IPS-18a (cell line): ENCODE data around the gene VOPP1.

Experiments used
- H3K27ac ChIP-seq: one replicate; pipeline ENCODE4 v1.5.1; 2013; ENCODE audit warnings: low read length
- H3K27me3 ChIP-seq: one replicate; pipeline ENCODE4 v1.6.1; 2013; ENCODE audit warnings: mild to moderate bottlenecking, low read length; ENCODE audit not compliant: control insufficient read depth, insufficient read depth
- H3K36me3 ChIP-seq: one replicate; pipeline ENCODE4 v1.6.1; 2013; ENCODE audit warnings: low read depth, low read length; ENCODE audit not compliant: control insufficient read depth
- H3K4me1 ChIP-seq: one replicate; pipeline ENCODE4 v1.6.1; 2013; ENCODE audit warnings: low read depth, low read length; ENCODE audit not compliant: control insufficient read depth
- H3K4me3 ChIP-seq: one replicate; pipeline ENCODE4 v1.5.1; 2013; ENCODE audit warnings: low read length
- H3K9ac ChIP-seq: one replicate; pipeline ENCODE4 v1.6.1; 2013; ENCODE audit warnings: mild to moderate bottlenecking, low read length, moderate library complexity
- H3K9me3 ChIP-seq: one replicate; pipeline ENCODE4 v1.6.1; 2013; ENCODE audit warnings: low read depth, low read length; ENCODE audit not compliant: control insufficient read depth

The VOPP1 gene

DNA sequence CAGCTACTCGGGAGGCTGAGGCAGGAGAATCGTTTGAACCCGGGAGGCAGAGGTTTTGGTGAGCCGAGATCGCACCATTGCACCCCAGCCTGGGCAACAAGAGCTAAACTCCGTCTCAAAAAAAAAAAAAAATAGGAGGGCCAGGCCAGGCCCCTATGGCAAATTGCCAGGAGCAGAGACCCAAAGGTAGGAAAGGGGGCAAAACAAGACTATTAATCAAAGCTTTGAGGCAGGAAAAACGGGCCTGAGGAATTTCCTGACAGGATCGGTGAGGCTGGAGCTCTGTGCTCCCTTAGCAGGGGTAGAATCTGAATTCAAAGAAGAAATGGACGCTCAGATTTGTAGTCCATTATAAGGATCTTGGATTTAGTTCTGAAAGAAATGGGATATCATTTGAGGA is 2.8 kb upstream of the VOPP1 start:
- H3K36me3 ChIP-seq = no peaks in the 10 kb centered on the region
- H3K27ac ChIP-seq = no peak overlapping the region
- H3K9ac ChIP-seq = no peak overlapping the region
- H3K27me3 ChIP-seq = peaks cover 18% of the 10 kb centered on the region
- H3K9me3 ChIP-seq = no peaks in the 10 kb centered on the region
- peaks cover 23% of the 10 kb centered on the region for H3K4me1 ChIP-seq
- H3K4me3 ChIP-seq = no peak overlapping the region

DNA sequence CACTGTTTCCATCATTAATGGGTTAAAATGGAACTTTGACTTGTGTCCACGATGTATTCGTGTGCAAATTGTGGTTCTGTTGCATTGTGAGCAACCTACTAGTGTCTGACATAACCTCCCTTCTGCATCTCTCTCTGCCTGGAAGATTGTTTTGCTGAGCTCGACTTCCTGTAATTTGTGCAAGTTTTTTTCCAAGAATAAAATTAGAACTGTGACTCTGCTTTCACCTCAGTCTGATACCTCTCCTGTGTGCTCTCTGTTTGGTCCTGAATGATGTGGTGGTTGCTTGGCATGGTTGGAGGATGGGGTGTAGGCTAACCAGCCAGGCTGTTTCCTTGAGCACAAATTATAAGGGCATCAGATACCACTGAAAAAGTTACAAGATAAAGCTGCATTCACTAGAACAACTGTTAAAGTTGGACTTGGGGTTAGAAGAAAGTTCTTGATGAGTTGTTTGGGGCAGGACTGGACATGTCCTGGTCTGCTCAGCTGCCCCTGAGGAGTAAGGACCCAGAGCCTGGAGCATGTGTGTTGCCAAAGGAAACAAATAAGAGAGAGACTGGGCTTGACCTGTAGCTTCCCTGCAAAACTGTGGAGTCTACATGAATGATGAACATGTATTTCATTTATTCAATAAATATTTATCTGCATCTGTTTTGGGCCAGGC is 1.9 kb upstream of the VOPP1 start:
- Histone ChIP-seq H3K4me3 (no peak overlapping the region), H3K27me3 (peaks cover 18% of the 10 kb centered on the region), H3K27ac (no peak overlapping the region), H3K4me1 (peaks cover 32% of the 10 kb centered on the region), H3K9ac (no peak overlapping the region), H3K36me3 (no peaks in the 10 kb centered on the region), H3K9me3 (no peaks in the 10 kb centered on the region)

DNA sequence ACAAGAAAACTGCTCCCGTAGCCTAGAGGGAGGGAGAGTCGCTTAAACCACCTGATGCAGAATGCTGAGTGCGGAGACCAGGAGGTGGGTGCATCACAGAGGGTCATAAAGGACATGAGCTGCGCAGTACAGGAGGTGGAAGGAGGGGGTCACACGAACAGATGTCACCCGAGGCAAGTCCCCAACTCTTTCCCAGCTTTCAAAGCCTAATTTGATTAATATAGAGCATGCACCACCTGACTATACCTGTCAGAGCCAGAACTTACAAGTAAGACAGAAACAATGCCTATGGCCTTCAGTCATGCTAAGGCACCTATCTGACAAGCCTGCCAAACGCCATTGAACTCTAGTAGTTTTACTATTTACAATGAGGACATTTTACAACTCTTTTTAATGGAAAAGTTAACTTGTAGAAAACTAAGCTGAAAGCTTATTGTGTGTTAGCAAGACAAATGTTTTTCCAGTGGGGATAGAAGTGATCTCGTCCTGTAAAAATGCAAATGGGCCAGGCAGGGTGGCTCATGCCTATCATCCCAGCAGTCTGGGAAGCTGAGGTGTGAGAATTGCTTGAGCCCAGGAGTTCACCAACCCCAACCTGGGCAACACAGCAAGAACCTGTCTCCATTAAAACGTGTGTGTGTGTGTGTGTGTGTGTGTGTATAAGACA is 1.1 kb upstream of the VOPP1 start:
- H3K9ac ChIP-seq = no peak overlapping the region
- peak overlapping the region; percentile 92 for H3K4me3 ChIP-seq
- peaks cover 40% of the 10 kb centered on the region for H3K4me1 ChIP-seq
- H3K27ac ChIP-seq = no peak overlapping the region
- no peaks in the 10 kb centered on the region for H3K36me3 ChIP-seq
- peaks cover 18% of the 10 kb centered on the region for H3K27me3 ChIP-seq
- no peaks in the 10 kb centered on the region for H3K9me3 ChIP-seq

DNA sequence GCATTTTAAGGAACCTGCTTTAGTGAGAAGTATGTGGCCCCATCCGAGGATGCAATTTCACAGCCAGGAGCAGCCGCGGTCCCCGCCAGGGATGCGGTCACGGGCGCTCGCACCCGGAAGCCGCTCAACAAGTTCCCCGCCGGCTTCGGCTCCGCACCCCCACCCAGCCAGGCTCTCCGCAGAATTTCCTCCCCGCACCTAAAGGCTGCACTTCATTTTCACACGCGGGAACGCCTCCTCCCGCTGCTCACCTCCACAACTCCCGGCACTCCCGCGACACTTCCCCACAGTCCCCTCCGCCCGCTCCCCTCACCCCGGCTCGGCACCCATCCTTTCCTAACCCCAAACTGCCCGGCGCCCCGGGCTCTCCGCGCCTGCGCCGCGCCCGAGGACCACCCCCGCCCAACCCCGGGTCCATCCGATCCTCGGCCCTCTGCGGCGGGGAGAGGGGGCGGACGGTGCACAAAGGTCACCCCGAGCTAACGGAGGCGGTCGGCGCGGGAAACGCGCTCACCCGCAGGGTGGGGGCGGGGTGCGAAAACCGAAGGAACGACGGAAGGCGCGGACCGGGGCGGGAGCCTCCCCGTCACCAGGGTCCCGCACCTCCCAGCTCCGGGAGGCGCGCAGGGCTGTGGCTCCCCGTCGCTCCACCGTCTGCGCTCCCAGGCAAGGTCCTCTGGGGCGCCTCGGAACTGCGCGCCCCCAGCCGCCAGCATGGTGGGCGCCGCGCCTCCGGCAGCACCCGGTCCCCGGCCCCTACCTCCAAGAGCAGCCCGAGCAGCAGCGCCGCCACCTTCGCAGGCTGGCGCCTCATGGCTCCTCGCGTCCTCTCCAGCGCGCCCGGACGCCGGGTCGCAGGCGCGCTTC is 558 bp downstream of the VOPP1 start:
- Histone ChIP-seq H3K4me3 (peak overlapping the region; percentile 88), H3K9me3 (no peaks in the 10 kb centered on the region), H3K9ac (peak overlapping the region; percentile 81), H3K27me3 (peaks cover 18% of the 10 kb centered on the region), H3K4me1 (peaks cover 54% of the 10 kb centered on the region), H3K27ac (no peak overlapping the region), H3K36me3 (no peaks in the 10 kb centered on the region)

DNA sequence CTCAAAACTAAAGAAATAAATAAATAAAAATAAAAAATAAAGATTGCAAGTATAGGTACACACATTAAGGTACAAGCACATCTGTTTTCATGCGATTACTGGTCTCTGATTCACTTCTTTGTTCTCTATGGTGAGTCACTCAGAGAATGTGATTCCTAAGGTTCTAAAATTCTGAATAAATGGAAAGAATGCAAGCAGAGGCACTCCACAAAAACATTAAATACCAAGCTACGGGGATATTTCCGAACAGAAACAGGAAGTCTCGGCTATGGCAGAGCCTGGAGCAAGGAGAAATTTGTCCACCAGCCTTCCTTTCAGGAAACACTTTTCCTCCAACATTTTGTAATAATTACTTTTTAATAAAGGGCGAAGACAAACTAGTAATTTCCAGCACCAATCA is 1.4 kb downstream of the VOPP1 start:
- peak overlapping the region; percentile 81 for H3K9ac ChIP-seq
- no peaks in the 10 kb centered on the region for H3K9me3 ChIP-seq
- H3K4me3 ChIP-seq = peak overlapping the region; percentile 88
- H3K4me1 ChIP-seq = peaks cover 59% of the 10 kb centered on the region
- H3K27ac ChIP-seq = no peak overlapping the region
- peaks cover 18% of the 10 kb centered on the region for H3K27me3 ChIP-seq
- H3K36me3 ChIP-seq = no peaks in the 10 kb centered on the region

DNA sequence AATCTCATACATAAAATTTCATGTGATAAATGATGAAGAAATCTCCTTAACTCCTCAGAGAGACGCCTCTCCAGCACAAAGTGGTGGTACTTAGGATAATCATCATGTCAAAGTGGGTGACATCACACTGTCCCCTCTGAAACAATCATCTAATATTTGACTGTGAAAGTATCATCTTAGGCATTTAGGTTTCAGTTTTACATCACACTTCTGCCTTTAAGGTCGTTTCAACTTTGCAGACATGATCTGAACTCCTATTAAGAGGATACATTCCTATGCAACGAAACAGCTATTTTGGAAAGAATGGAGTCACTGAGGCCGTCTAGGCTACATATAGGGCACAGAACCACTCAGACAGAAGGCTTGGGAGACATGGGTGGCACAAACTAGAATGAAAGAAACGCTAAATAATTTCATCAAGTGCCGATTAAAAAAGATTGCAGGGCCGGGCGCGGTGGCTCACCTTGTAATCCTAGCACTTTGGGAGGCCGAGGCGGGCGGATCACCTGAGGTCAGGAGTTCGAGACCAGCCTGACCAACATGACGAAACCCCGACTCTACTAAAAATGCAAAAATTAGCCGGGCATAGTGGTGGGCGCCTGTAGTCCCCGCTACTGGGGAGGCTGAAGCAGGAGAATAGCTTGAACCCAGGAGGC is 2.0 kb downstream of the VOPP1 start:
- peak overlapping the region; percentile 88 for H3K4me3 ChIP-seq
- H3K36me3 ChIP-seq = no peaks in the 10 kb centered on the region
- peaks cover 18% of the 10 kb centered on the region for H3K27me3 ChIP-seq
- H3K4me1 ChIP-seq = peaks cover 65% of the 10 kb centered on the region
- H3K9me3 ChIP-seq = no peaks in the 10 kb centered on the region
- no peak overlapping the region for H3K9ac ChIP-seq
- H3K27ac ChIP-seq = no peak overlapping the region

DNA sequence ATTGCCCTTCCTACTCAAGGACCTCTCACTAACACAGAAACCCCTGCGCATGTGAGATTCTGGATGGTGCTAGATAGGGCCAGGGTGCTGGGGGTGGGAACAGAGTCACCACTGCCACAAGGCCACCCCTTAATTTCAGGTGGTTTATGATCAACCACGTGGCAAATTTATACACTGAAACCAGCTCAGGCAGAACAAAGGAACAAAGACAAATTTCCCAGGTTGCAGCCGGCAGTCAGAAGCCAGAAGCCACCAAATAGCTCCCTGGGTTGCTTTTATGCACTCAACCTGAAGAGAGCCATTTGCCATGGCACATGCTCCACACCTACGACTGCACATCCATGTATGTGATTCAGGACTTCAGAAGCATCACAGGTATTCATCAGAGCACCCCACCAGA is 2.5 kb downstream of the VOPP1 start:
- Histone ChIP-seq H3K27ac (no peak overlapping the region), H3K36me3 (no peaks in the 10 kb centered on the region), H3K9me3 (no peaks in the 10 kb centered on the region), H3K4me3 (no peak overlapping the region), H3K27me3 (peaks cover 18% of the 10 kb centered on the region), H3K4me1 (peaks cover 71% of the 10 kb centered on the region), H3K9ac (no peak overlapping the region)

DNA sequence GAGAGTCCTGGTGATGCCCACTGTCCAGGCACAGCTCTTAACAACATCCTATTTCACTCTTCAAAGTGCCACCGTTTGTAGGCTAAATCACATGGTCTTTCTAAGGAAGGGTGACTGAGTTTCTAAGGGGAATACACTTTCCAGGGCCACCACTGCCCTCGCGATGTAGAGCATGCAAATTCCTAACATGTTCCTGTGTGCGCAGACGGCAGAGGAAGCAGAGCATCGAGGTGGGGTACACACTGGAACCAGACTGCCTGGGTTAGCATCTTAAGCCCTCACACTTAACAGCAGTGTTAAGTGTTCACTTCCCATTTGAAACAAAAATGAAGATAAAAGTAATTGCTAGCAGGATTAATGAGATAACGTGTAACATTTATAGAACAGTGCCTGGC is 3.0 kb downstream of the VOPP1 start:
- Histone ChIP-seq H3K4me1 (peaks cover 76% of the 10 kb centered on the region), H3K27ac (no peak overlapping the region), H3K27me3 (peaks cover 15% of the 10 kb centered on the region), H3K9me3 (no peaks in the 10 kb centered on the region), H3K4me3 (no peak overlapping the region), H3K36me3 (no peaks in the 10 kb centered on the region), H3K9ac (no peak overlapping the region)

DNA sequence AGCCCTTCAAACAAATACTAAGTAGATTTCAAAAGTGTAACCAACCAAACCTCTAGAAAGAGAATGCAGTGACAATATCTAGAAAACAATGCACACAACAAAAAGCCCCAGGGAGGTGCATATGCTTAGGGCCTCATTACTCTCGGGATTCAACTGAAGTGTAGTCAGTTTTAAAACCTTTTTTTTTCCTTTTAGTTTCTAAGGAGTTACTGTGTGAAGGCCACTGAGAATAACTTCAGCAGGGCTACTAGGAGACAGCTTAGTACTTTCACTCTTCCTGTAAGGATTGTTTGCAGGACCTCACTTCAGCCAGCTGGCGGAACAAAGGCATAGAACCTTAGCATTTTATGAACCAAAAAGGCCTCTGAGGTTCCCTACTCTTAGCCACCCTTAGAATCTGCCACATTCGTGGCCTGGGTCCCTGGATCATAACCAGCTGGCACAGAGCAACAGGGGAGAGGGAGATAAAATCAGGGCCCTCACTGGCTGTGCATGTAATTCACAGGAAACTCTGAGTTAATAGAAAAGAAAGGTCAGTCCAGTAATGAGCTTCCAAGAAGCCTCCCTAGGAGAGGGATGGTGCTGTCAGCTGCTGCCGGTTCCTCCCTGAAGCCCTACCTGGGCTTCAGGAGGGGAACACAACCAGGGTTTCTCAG is 3.6 kb downstream of the VOPP1 start:
- no peak overlapping the region for H3K9ac ChIP-seq
- peaks cover 76% of the 10 kb centered on the region for H3K4me1 ChIP-seq
- no peaks in the 10 kb centered on the region for H3K9me3 ChIP-seq
- H3K27ac ChIP-seq = no peak overlapping the region
- no peaks in the 10 kb centered on the region for H3K36me3 ChIP-seq
- H3K4me3 ChIP-seq = no peak overlapping the region
- H3K27me3 ChIP-seq = peaks cover 10% of the 10 kb centered on the region

DNA sequence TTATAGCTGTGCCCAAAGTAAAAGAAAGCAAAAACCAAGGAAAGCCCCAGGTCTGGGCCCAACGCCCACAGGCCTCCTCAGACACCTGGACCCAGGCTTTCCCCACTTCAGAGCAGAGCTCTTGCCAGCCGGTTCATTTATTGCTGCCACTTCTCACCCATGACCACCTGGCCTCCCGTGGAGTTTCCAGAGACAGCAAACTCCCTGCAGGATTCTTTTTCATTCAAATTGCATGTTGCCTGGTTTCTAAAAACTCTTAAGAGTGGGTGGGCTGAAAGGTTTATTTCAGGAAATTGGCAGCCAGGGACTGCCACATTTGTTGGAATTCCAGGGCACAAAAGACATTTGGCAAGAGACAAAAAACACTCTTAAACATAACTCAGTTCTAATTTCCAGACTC is 4.7 kb downstream of the VOPP1 start:
- no peaks in the 10 kb centered on the region for H3K9me3 ChIP-seq
- H3K4me1 ChIP-seq = peaks cover 66% of the 10 kb centered on the region
- peak overlapping the region; percentile 9 for H3K27ac ChIP-seq
- no peaks in the 10 kb centered on the region for H3K27me3 ChIP-seq
- no peak overlapping the region for H3K9ac ChIP-seq
- H3K4me3 ChIP-seq = no peak overlapping the region
- H3K36me3 ChIP-seq = no peaks in the 10 kb centered on the region

DNA sequence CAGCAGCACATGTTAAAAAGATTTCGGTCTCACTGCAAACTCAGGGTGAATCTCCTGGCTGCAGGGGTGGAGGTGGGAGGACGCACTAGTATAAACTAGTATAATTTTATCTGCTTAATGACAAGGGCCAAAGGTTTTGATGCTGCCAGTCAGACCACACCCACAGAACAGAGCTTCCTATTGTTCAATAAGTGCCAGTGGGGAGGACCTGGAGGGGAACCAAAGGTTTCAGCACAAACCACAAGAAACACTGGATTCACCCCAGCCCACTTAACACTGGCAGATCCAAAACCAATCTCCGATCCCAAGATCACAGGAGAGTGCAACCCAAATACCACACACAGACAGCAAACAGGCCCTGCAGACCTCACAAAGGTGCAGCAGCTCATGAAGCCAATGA is 6.6 kb downstream of the VOPP1 start:
- Histone ChIP-seq H3K9ac (no peak overlapping the region), H3K36me3 (no peaks in the 10 kb centered on the region), H3K4me3 (no peak overlapping the region), H3K4me1 (peaks cover 62% of the 10 kb centered on the region), H3K9me3 (no peaks in the 10 kb centered on the region), H3K27ac (no peak overlapping the region), H3K27me3 (no peaks in the 10 kb centered on the region)
